Measurements from ENCODE around the gene LARP1B. TPM values are rescaled to one million over a fixed set of nuclear protein-coding genes. Genes with fewer than 3 reads are reported as not detected.
"Not testable (repeated sequence)": the region's sequence is repeated elsewhere in the genome, so short reads cannot be mapped to it uniquely, and the experiment has no call there.

The LARP1B gene
- total RNA-seq: 22.7 and 24.2 TPM in 2 replicates

DNA sequence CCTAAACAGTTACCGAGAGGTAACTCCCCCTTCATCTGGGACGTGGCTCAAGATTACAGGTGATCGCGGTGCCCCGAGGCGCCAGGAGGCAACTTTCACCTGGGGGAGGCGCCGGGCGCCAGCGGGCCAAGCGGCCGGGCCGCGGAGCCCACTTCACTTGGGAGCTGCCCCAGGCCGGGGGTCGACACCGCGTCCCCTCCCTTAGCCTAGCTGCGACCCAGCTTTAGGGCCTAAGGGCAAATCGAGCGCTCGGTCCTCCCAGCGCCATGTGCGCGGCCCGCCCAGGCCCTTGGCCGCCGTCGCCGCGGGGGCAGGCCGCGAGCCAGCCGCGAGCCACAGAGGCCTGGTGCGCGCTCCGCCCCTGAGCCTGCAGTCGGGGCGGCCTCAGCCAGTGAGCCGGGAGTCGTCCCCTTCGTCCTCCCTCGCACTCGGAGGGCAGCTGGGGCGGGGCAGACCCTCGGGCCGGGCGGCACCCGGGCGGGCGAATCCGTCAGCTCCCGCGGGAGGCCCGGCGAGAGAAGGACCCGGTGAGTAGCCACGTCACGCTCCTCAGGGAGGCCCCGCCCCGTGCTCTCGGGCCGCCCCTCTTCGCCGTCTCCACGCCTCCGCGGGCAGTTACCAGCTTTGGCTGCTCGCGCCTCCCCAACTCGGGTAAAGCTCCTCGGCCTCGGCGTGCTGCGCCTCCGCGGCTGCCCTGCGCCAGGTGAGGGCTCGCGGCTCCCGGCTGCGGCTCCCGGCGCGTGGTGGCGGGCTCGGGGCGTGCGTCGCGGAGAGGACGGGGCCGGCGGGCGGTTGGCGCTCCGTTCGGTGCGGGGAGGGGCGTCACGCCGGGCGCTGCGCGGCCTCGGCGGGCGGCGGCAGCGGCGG lies at the start of gene LARP1B:
TSS of gene LARP1B (plus strand) at position 614 of the 867 bp plus-strand sequence. CDS start 13,640 bp downstream, outside the sequence.
- no peaks in the 10 kb centered on the region for H3K27me3 ChIP-seq (ENCODE audit: control insufficient read depth, insufficient read depth, low read length)
- peak within 1 kb of the TSS; percentile 84 for H3K4me3 ChIP-seq (ENCODE audit: low read depth, low read length)
- DNase-seq (ENCODE audit: low read depth): peak; percentile 71
- TF ChIP-seq, protein P1, sequence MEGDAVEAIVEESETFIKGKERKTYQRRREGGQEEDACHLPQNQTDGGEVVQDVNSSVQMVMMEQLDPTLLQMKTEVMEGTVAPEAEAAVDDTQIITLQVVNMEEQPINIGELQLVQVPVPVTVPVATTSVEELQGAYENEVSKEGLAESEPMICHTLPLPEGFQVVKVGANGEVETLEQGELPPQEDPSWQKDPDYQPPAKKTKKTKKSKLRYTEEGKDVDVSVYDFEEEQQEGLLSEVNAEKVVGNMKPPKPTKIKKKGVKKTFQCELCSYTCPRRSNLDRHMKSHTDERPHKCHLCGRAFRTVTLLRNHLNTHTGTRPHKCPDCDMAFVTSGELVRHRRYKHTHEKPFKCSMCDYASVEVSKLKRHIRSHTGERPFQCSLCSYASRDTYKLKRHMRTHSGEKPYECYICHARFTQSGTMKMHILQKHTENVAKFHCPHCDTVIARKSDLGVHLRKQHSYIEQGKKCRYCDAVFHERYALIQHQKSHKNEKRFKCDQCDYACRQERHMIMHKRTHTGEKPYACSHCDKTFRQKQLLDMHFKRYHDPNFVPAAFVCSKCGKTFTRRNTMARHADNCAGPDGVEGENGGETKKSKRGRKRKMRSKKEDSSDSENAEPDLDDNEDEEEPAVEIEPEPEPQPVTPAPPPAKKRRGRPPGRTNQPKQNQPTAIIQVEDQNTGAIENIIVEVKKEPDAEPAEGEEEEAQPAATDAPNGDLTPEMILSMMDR (IDR thresholded peaks at IDR 0.05; ENCODE audit: insufficient read depth, low read length, poor library complexity, severe bottlenecking): no peak
- no peaks in the 10 kb centered on the region for H3K36me3 ChIP-seq (ENCODE audit: control insufficient read depth, insufficient read depth, low read length)

DNA sequence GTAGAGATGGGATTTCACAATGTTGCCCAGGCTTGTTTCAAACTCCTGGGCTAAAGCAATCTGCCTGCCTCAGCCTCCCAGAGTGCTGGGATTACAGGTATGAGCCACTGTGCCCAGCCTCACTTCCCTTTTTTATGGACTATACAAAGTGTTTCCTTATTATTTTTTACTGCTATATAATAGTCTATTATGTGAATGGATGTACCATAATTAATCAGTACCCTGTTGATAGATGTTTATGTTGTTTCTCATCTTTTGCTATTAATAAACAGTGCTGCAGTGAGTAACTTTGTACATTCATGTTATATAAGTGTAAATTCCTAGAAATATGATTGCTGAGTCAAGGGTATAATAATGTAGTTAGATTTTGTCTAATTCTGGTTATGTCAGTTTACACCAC lies 35.8 kb upstream of the LARP1B start:
- Histone ChIP-seq H3K4me3 (ENCODE audit: low read depth, low read length) (no peak overlapping the region), H3K36me3 (ENCODE audit: control insufficient read depth, insufficient read depth, low read length) (no peaks in the 10 kb centered on the region), H3K27me3 (ENCODE audit: control insufficient read depth, insufficient read depth, low read length) (no peaks in the 10 kb centered on the region)
- TF ChIP-seq, protein P1 (IDR thresholded peaks at IDR 0.05; ENCODE audit: insufficient read depth, low read length, poor library complexity, severe bottlenecking): no peak
- DNase-seq (ENCODE audit: low read depth): no peak

DNA sequence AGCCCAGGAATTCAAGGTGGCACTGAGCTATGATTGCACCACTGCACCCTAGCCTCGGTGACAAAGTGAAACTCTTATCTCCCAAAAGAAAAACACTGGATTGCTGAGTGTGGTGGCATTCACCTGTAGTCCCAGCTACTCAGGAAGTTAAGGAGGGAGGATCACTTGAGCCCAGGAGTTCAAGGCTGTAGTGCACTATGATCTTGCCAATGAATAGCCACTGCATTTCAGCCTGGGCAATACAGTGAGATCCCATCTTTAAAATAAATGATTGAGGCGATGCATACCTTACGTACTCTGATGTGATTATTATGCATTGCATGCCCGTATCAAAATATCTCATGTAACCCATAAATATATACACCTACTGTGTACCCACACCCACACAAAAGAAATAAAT lies 31.2 kb upstream of the LARP1B start:
- Histone ChIP-seq H3K27me3 (ENCODE audit: control insufficient read depth, insufficient read depth, low read length) (no peaks in the 10 kb centered on the region), H3K36me3 (ENCODE audit: control insufficient read depth, insufficient read depth, low read length) (no peaks in the 10 kb centered on the region), H3K4me3 (ENCODE audit: low read depth, low read length) (no peak overlapping the region)
- TF ChIP-seq, protein P1 (IDR thresholded peaks at IDR 0.05; ENCODE audit: insufficient read depth, low read length, poor library complexity, severe bottlenecking): no peak
- DNase-seq (ENCODE audit: low read depth): no peak

- Histone ChIP-seq H3K36me3 (ENCODE audit: control insufficient read depth, insufficient read depth, low read length) (no peaks in the 10 kb centered on the region), H3K4me3 (ENCODE audit: low read depth, low read length) (no peak overlapping the region), H3K27me3 (ENCODE audit: control insufficient read depth, insufficient read depth, low read length) (no peaks in the 10 kb centered on the region)
- no peak for DNase-seq (ENCODE audit: low read depth)
- TF ChIP-seq, protein P1 (IDR thresholded peaks at IDR 0.05; ENCODE audit: insufficient read depth, low read length, poor library complexity, severe bottlenecking): no peak
Observed at GRCh38 chr4:128031756-128032384, 29.2 kb upstream of the LARP1B start.

GRCh38 chr4:128039568-128039967 lies 21.5 kb upstream of the LARP1B start:
- H3K4me3 ChIP-seq (ENCODE audit: low read depth, low read length): no peak overlapping the region
- H3K27me3 ChIP-seq (ENCODE audit: control insufficient read depth, insufficient read depth, low read length): no peaks in the 10 kb centered on the region
- no peak for DNase-seq (ENCODE audit: low read depth)
- TF ChIP-seq, protein P1 (IDR thresholded peaks at IDR 0.05; ENCODE audit: insufficient read depth, low read length, poor library complexity, severe bottlenecking): no peak
- H3K36me3 ChIP-seq (ENCODE audit: control insufficient read depth, insufficient read depth, low read length): no peaks in the 10 kb centered on the region

- not testable (repeated sequence) for H3K4me3 ChIP-seq (ENCODE audit: low read depth, low read length); H3K27me3 ChIP-seq (ENCODE audit: control insufficient read depth, insufficient read depth, low read length); H3K36me3 ChIP-seq (ENCODE audit: control insufficient read depth, insufficient read depth, low read length); DNase-seq (ENCODE audit: low read depth)
Observed at GRCh38 chr4:128047019-128047418, 14.1 kb upstream of the LARP1B start.

DNA sequence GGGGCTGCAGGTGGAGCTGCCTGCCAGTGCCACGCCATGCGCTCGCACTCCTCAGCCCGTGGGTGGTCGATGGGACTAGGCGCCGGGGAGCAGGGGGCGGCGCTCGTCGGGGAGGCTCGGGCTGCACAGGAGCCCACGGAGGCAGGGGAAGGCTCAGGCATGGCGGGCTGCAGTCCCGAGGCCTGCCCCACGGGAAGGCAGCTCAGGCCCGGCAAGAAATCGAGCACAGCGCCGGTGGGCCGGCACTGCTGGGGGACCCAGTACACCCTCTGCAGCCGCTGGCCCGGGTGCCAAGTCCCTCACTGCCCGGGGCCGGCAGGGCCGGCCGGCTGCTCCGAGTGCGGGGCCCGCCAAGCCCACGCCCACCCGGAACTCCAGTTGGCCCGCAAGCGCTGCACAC lies 13.6 kb upstream of the LARP1B start:
- not testable (repeated sequence) for H3K4me3 ChIP-seq (ENCODE audit: low read depth, low read length); H3K27me3 ChIP-seq (ENCODE audit: control insufficient read depth, insufficient read depth, low read length); DNase-seq (ENCODE audit: low read depth); H3K36me3 ChIP-seq (ENCODE audit: control insufficient read depth, insufficient read depth, low read length)

GRCh38 chr4:128051229-128051628 lies 9.9 kb upstream of the LARP1B start:
- H3K27me3 ChIP-seq (ENCODE audit: control insufficient read depth, insufficient read depth, low read length); DNase-seq (ENCODE audit: low read depth); H3K4me3 ChIP-seq (ENCODE audit: low read depth, low read length); H3K36me3 ChIP-seq (ENCODE audit: control insufficient read depth, insufficient read depth, low read length): not testable (repeated sequence)

DNA sequence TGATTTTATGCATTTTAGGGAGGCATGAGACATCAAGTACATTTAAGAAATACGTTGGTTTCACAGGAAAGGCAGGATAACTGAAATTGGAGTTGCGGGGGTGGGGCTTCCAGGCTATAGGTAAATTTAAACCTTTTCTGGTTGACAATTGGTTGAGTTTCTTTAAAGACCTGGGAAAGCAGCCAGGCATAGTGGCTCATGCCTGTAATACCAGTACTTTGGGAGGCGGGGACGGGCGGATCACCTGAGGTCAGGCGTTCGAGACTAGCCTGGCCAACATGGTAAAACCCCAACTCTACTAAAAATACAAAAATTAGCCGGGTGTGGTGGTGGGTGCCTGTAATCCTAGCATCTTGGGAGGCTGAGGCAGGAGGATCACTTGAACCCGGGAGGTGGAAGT lies 6.2 kb upstream of the LARP1B start:
- not testable (repeated sequence) for H3K36me3 ChIP-seq (ENCODE audit: control insufficient read depth, insufficient read depth, low read length); H3K27me3 ChIP-seq (ENCODE audit: control insufficient read depth, insufficient read depth, low read length); DNase-seq (ENCODE audit: low read depth); H3K4me3 ChIP-seq (ENCODE audit: low read depth, low read length)
